Mucosa of stomach (tissue), 1 donor: Measurements from ENCODE around the gene TEX11.
"Not testable (repeated sequence)": the region's sequence is repeated elsewhere in the genome, so short reads cannot be mapped to it uniquely, and the experiment has no call there.

Experiments
- H3K27me3 ChIP-seq: one replicate; pipeline ENCODE4 v1.7.0; 2013; ENCODE audit warnings: mild to moderate bottlenecking, low read length; ENCODE audit not compliant: control insufficient read depth, insufficient read depth
- H3K36me3 ChIP-seq: one replicate; pipeline ENCODE4 v1.7.0; 2013; ENCODE audit warnings: low read length; ENCODE audit not compliant: control insufficient read depth, insufficient read depth
- H3K4me1 ChIP-seq: one replicate; pipeline ENCODE4 v1.7.0; 2013; ENCODE audit warnings: mild to moderate bottlenecking, low read length; ENCODE audit not compliant: control insufficient read depth, insufficient read depth
- H3K4me3 ChIP-seq: one replicate; pipeline ENCODE4 v1.7.0; 2013; ENCODE audit warnings: low read length
- H3K9ac ChIP-seq: one replicate; pipeline ENCODE4 v1.7.0; 2013; ENCODE audit warnings: mild to moderate bottlenecking, low read length, moderate library complexity
- H3K9me3 ChIP-seq: one replicate; pipeline ENCODE4 v1.7.0; 2013; ENCODE audit warnings: mild to moderate bottlenecking, low read length, moderate library complexity; ENCODE audit not compliant: control insufficient read depth
- donor health status: Pancreatic carcinoma.

Gene TEX11

GRCh38 chrX:70908541-70908940 is at the start of gene TEX11:
TEX11 (minus strand) TSS chrX:70908711; CDS start chrX:70907789, 922 bp downstream.
- Histone ChIP-seq H3K9ac (no peak within 1 kb of the TSS), H3K4me3 (no peak within 1 kb of the TSS), H3K4me1 (no peaks in the 10 kb centered on the region), H3K9me3 (no peaks in the 10 kb centered on the region), H3K36me3 (no peaks in the 10 kb centered on the region), H3K27me3 (no peaks in the 10 kb centered on the region)

DNA sequence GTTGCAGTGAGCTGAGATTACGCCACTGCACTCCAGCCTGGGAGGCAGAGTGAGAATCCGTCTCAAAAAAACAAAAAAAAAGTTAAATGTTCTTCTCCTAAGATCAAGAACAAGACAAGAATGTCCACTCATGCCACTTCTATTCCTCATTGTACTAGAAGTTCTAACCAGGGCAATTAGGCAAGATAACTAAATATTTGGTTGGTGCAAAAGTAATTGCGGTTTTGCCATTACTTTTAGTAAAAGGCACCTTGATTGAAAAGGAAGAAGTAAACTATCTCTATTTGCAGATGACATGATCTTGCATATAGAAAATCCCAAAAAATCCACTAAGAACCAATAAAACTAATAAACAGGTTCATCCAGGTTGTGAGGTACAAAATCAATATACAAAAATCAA is 46.4 kb upstream of the TEX11 start:
- Histone ChIP-seq H3K4me1 (no peaks in the 10 kb centered on the region), H3K36me3 (no peaks in the 10 kb centered on the region), H3K9me3 (no peaks in the 10 kb centered on the region), H3K9ac (no peak overlapping the region), H3K4me3 (no peak overlapping the region), H3K27me3 (no peaks in the 10 kb centered on the region)

GRCh38 chrX:70924294-70924911 is 15.9 kb upstream of the TEX11 start:
- H3K27me3 ChIP-seq = no peaks in the 10 kb centered on the region
- H3K36me3 ChIP-seq = no peaks in the 10 kb centered on the region
- no peaks in the 10 kb centered on the region for H3K9me3 ChIP-seq
- no peak overlapping the region for H3K4me3 ChIP-seq
- H3K4me1 ChIP-seq = no peaks in the 10 kb centered on the region
- H3K9ac ChIP-seq = no peak overlapping the region

DNA sequence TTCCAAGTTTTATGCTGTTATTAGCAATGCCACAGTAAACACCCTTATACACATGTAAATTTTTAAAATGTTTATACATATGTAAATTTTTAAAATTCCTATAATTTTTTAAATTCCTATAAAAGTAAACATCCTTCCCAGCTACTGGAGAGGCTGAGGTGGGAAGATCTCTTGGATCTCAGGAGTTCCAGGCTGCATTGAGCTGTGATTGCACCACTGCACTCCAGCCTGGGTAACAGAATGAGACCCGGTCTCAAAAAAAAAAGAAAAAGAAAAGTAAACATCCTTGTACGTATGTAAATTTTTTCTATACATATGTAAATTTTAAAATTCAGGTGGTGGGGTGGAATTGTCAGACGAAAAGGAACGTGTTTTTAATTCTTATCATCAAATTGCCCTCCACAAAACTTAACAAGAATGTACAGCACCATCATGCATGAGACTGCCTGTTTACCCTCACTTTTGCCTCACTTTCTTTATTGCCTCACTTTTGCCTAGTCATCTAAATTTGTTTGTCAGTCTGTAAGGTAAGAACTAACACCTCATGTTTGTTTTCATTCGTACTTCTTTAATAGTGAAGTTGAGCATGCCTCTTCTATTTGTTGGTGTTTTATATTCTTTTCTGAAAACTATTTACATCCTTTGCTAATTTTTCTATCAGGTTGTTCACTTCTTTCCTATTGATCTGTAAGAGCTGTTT is 14.4 kb upstream of the TEX11 start:
- H3K9me3 ChIP-seq = no peaks in the 10 kb centered on the region
- H3K36me3 ChIP-seq = no peaks in the 10 kb centered on the region
- no peaks in the 10 kb centered on the region for H3K27me3 ChIP-seq
- no peak overlapping the region for H3K4me3 ChIP-seq
- H3K9ac ChIP-seq = no peak overlapping the region
- H3K4me1 ChIP-seq = no peaks in the 10 kb centered on the region

GRCh38 chrX:70921709-70922352 is 13.3 kb upstream of the TEX11 start:
- Histone ChIP-seq H3K9me3 (no peaks in the 10 kb centered on the region), H3K4me3 (no peak overlapping the region), H3K9ac (no peak overlapping the region), H3K4me1 (no peaks in the 10 kb centered on the region), H3K27me3 (no peaks in the 10 kb centered on the region), H3K36me3 (no peaks in the 10 kb centered on the region)

DNA sequence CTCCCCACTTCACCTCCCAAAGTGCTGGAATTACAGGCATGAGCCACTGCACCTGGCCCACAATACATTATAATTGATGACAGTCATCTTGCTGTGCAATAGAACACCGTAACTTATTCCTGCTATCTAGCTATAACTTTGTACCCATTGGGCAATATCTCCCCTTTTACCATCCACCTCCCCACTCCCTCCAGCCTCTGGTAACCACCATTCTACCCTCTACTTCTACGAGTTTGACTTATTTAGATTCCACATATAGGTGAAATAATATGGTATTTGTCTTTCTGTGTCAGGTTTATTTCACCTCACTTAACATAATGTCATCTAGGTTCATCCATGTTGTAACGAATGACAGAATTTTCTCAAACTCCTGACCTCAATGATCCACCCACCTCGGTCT is 8.2 kb upstream of the TEX11 start:
- Histone ChIP-seq H3K4me1 (no peaks in the 10 kb centered on the region), H3K27me3 (no peaks in the 10 kb centered on the region), H3K9ac (no peak overlapping the region), H3K36me3 (no peaks in the 10 kb centered on the region), H3K4me3 (no peak overlapping the region), H3K9me3 (no peaks in the 10 kb centered on the region)

DNA sequence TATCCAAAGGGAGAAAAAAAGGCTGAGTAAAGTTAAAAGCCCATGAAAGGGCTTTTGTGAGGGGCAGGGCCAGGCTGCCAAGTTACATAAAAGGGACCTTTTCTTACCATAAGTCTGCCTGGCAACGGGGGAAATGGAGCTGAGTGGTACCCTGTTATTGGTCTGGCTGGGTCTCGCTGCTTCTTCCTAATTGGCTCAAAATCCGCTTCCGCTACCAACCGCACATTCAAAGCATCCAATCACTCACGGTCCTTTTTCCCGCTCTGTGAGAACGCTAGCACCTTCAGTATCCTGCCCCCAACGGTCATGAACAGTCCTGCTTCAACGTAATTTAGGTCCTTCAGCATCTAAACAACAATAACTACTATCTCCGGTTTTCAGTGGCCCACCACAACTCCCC is 611 bp downstream of the TEX11 start:
- Histone ChIP-seq H3K4me3 (no peak overlapping the region), H3K4me1 (no peaks in the 10 kb centered on the region)

GRCh38 chrX:70901465-70901864 is 7.0 kb downstream of the TEX11 start:
- no peaks in the 10 kb centered on the region for H3K27me3 ChIP-seq
- H3K9ac ChIP-seq = no peak overlapping the region
- no peaks in the 10 kb centered on the region for H3K36me3 ChIP-seq
- no peak overlapping the region for H3K4me3 ChIP-seq
- H3K9me3 ChIP-seq = no peaks in the 10 kb centered on the region
- H3K4me1 ChIP-seq = no peaks in the 10 kb centered on the region

More for the DNA sequence above, 611 bp downstream of the TEX11 start:
- Histone ChIP-seq H3K9me3 (no peaks in the 10 kb centered on the region), H3K27me3 (no peaks in the 10 kb centered on the region), H3K9ac (no peak overlapping the region), H3K36me3 (no peaks in the 10 kb centered on the region)

GRCh38 chrX:70890441-70890840 is 18.1 kb downstream of the TEX11 start:
- H3K4me3 ChIP-seq, H3K27me3 ChIP-seq, H3K9me3 ChIP-seq: not testable (repeated sequence)

GRCh38 chrX:70878902-70879301 is 29.6 kb downstream of the TEX11 start:
- no peaks in the 10 kb centered on the region for H3K27me3 ChIP-seq
- no peaks in the 10 kb centered on the region for H3K4me1 ChIP-seq

More at GRCh38 chrX:70890441-70890840, 18.1 kb downstream of the TEX11 start:
- not testable (repeated sequence) for H3K9ac ChIP-seq, H3K36me3 ChIP-seq, H3K4me1 ChIP-seq

GRCh38 chrX:70852294-70852693 is 56.2 kb downstream of the TEX11 start:
- H3K9ac ChIP-seq = no peak overlapping the region
- no peaks in the 10 kb centered on the region for H3K36me3 ChIP-seq
- no peaks in the 10 kb centered on the region for H3K27me3 ChIP-seq
- no peaks in the 10 kb centered on the region for H3K9me3 ChIP-seq
- H3K4me3 ChIP-seq = no peak overlapping the region
- H3K4me1 ChIP-seq = no peaks in the 10 kb centered on the region

More at GRCh38 chrX:70878902-70879301, 29.6 kb downstream of the TEX11 start:
- Histone ChIP-seq H3K4me3 (no peak overlapping the region), H3K36me3 (no peaks in the 10 kb centered on the region), H3K9me3 (no peaks in the 10 kb centered on the region), H3K9ac (no peak overlapping the region)

GRCh38 chrX:70844081-70844480 is 64.4 kb downstream of the TEX11 start:
- H3K4me1 ChIP-seq = not testable (repeated sequence)

More at GRCh38 chrX:70844081-70844480, 64.4 kb downstream of the TEX11 start:
- H3K9ac ChIP-seq, H3K27me3 ChIP-seq, H3K4me3 ChIP-seq, H3K36me3 ChIP-seq, H3K9me3 ChIP-seq: not testable (repeated sequence)
